Measurements from ENCODE around the gene NDUFS1.

NDUFS1 gene

DNA sequence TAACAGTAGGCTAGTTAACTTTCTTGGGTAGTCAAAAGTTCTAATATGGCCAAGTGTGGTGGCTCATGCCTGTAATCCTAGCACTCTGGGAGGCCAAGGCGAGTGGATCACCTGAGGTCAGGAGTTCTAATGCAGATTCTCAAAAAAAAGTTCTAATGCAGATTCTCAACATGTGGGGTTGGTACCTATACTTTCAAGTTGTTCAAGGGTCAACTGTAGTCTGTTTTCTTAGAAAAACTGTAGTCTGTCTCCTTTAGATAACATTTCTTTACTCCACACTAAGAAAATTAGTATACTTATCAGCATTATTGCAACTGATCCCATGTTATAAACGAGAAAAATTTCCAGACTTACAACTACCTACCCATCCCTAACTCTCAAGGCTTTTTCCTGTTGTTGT is 89.8 kb downstream of the NDUFS1 start:
- FAIRE-seq (no peak), DNase-seq (ENCODE audit: low spot score) (no peak)

DNA sequence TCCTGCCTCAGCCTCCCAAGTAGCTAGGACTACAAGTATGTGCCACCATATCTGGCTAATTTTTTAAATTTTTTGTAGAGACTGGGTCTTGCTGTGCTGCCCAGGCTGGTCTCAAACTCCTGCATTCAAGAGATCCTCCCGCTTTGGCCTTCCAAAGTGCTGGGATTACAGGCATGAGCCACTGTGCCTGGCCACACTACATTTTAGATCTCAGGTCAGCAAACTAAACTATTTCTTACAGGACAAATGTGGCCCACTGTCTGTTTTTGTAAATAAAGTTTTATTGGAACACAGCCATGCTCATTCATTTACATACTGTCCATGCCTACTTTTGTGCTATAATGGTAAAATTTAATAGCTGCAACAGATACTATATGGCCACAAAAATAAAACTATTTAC is 91.0 kb downstream of the NDUFS1 start:
- FAIRE-seq (no peak), DNase-seq (ENCODE audit: low spot score) (no peak)

Measured in urothelium cell line (cell line).